IPS-20b (cell line): Measurements from ENCODE around the gene ACBD7.

Experiments
- H3K27ac ChIP-seq: one replicate; pipeline ENCODE4 v1.5.1; 2013; ENCODE audit warnings: low read length
- H3K27me3 ChIP-seq: 2 replicates; pipeline ENCODE4 v1.6.1; 2013; ENCODE audit warnings: mild to moderate bottlenecking, low read length, inconsistent platforms; ENCODE audit not compliant: insufficient read depth
- H3K36me3 ChIP-seq: 2 replicates; pipeline ENCODE4 v1.6.1; 2013; ENCODE audit warnings: low read depth, mild to moderate bottlenecking, inconsistent platforms, low read length, moderate library complexity; ENCODE audit not compliant: insufficient read depth
- H3K4me1 ChIP-seq: 2 replicates; pipeline ENCODE4 v1.6.1; 2013; ENCODE audit warnings: mild to moderate bottlenecking, control low read depth, inconsistent platforms, low read length, moderate library complexity; ENCODE audit not compliant: insufficient read depth
- H3K4me3 ChIP-seq: 2 replicates; pipeline ENCODE4 v1.5.1; 2013; ENCODE audit warnings: mild to moderate bottlenecking, low read length, inconsistent platforms
- H3K9ac ChIP-seq: 2 replicates; pipeline ENCODE4 v1.6.1; 2013; ENCODE audit warnings: low read depth, mild to moderate bottlenecking, inconsistent platforms, low read length, moderate library complexity
- H3K9me3 ChIP-seq: 2 replicates; pipeline ENCODE4 v1.6.1; 2013; ENCODE audit warnings: mild to moderate bottlenecking, low read depth, low read length, inconsistent platforms; ENCODE audit not compliant: insufficient read depth

ACBD7 gene

DNA sequence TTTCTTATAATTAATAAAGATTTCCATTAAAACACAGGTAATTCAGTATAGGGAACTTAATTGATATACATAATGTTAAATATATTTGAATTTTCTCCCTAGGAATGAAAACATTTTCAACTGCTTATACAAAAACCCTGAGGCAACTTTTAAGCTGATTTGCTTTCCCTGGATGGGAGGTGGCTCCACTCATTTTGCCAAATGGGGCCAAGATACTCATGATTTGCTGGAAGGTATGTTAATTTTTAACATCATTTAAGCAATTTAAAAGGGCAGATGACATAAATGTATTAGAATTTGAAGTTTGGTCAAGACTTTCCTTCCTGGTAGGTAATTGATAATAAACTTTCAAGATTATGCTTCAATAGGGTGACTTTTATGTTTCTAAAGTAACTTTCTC lies 39.0 kb downstream of the ACBD7 start:
- Histone ChIP-seq H3K4me3 (no peak overlapping the region), H3K27me3 (no peaks in the 10 kb centered on the region), H3K4me1 (peaks cover 4% of the 10 kb centered on the region; the same call in 1 of the 2 replicates), H3K27ac (no peak overlapping the region), H3K9me3 (no peaks in the 10 kb centered on the region), H3K9ac (no peak overlapping the region), H3K36me3 (no peaks in the 10 kb centered on the region)

DNA sequence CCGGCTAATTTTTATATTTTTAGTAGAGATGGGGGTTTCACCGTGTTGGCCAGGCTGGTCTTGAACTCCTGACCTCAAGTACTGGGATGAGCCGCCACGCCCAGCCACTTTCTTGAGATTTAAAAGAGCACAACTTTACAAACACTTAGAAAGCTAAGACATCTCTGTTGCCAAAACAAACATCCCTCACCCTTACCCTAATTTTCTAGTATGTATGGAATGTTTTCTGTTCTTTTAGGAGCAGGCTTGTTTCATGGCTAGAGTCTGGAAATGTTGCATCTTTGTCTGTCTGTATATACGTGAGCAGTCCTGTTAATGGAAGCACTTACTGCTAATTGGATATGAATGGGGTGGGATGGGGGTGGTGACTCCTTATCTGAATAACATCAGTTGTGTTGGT lies 42.0 kb downstream of the ACBD7 start:
- Histone ChIP-seq H3K36me3 (no peaks in the 10 kb centered on the region), H3K4me3 (no peak overlapping the region), H3K27me3 (no peaks in the 10 kb centered on the region), H3K9ac (no peak overlapping the region), H3K27ac (no peak overlapping the region), H3K4me1 (peaks cover 4% of the 10 kb centered on the region; the same call in 1 of the 2 replicates), H3K9me3 (no peaks in the 10 kb centered on the region)

- no peak overlapping the region for H3K9ac ChIP-seq
Measured at GRCh38 chr10:15045380-15045779, 43.2 kb downstream of the ACBD7 start.

DNA sequence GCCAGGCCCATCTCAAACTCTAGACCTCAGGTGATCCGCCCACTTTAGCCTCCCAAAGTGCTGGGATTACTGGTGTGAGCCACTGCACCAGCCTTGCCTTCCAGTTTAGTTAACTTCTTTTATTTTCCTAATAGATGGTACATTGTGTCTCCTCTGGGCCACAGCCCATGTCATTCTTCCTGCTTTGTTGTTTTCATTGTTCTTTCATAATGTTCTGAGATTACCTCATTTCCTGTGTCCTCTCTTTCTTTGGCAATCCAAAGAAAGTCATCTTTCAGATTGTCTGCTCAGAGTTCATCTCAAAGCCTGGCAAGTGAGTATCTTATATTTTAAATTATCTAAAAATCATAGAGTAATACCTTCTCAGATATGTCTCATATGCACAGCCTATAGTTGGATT lies 44.9 kb downstream of the ACBD7 start, which contains the start of gene OLAH:
TSS of gene OLAH (plus strand) at position 270 of the 400 bp plus-strand sequence. CDS start 3,346 bp downstream, outside the sequence.
- no peaks in the 10 kb centered on the region for H3K36me3 ChIP-seq
- H3K4me1 ChIP-seq, result peaks cover 4% of the 10 kb centered on the region; the same call in 1 of the 2 replicates
- no peaks in the 10 kb centered on the region for H3K27me3 ChIP-seq
- H3K9ac ChIP-seq, result no peak within 1 kb of the TSS
- no peak within 1 kb of the TSS for H3K27ac ChIP-seq
- H3K9me3 ChIP-seq, result no peaks in the 10 kb centered on the region
- no peak within 1 kb of the TSS for H3K4me3 ChIP-seq

More at GRCh38 chr10:15045380-15045779, 43.2 kb downstream of the ACBD7 start:
- Histone ChIP-seq H3K4me1 (peaks cover 4% of the 10 kb centered on the region; the same call in 1 of the 2 replicates), H3K27ac (no peak overlapping the region), H3K4me3 (no peak overlapping the region), H3K27me3 (no peaks in the 10 kb centered on the region), H3K9me3 (no peaks in the 10 kb centered on the region), H3K36me3 (no peaks in the 10 kb centered on the region)

GRCh38 chr10:15038416-15038815 lies 50.2 kb downstream of the ACBD7 start:
- Histone ChIP-seq H3K4me1 (no peaks in the 10 kb centered on the region), H3K27me3 (no peaks in the 10 kb centered on the region; the same call in 1 of the 2 replicates)

DNA sequence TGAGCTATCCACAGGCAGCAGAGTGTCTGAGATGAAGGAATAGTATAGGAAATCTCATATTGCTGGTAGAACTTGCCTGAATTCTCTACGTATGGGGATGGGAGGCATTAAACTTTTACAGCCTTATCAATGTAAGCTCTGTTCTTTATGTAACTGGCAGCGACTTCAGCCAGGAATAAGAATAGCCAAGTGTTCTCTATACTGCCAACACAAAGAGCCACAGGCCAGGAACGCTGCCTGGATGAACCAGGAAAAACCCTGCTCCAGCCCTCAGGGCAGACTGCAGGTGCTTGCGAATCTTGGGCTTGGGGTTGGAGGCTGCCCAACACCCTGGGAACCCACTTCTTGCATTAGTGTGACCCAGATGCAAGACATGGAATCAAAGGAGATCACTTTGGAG lies 50.9 kb downstream of the ACBD7 start:
- Histone ChIP-seq H3K27me3 (no peaks in the 10 kb centered on the region; the same call in 1 of the 2 replicates), H3K9ac (no peak overlapping the region), H3K36me3 (no peaks in the 10 kb centered on the region), H3K27ac (no peak overlapping the region), H3K4me3 (no peak overlapping the region), H3K4me1 (no peaks in the 10 kb centered on the region), H3K9me3 (no peaks in the 10 kb centered on the region)

More at GRCh38 chr10:15038416-15038815, 50.2 kb downstream of the ACBD7 start:
- H3K9me3 ChIP-seq, result no peaks in the 10 kb centered on the region
- H3K4me3 ChIP-seq, result no peak overlapping the region
- no peaks in the 10 kb centered on the region for H3K36me3 ChIP-seq
- H3K9ac ChIP-seq, result no peak overlapping the region
- H3K27ac ChIP-seq, result no peak overlapping the region

- Histone ChIP-seq H3K9ac (no peak overlapping the region), H3K4me1 (no peaks in the 10 kb centered on the region), H3K36me3 (no peaks in the 10 kb centered on the region), H3K27me3 (no peaks in the 10 kb centered on the region; the same call in 1 of the 2 replicates), H3K27ac (no peak overlapping the region), H3K4me3 (no peak overlapping the region), H3K9me3 (no peaks in the 10 kb centered on the region)
Measured at GRCh38 chr10:15035385-15036301, 52.9 kb downstream of the ACBD7 start.

DNA sequence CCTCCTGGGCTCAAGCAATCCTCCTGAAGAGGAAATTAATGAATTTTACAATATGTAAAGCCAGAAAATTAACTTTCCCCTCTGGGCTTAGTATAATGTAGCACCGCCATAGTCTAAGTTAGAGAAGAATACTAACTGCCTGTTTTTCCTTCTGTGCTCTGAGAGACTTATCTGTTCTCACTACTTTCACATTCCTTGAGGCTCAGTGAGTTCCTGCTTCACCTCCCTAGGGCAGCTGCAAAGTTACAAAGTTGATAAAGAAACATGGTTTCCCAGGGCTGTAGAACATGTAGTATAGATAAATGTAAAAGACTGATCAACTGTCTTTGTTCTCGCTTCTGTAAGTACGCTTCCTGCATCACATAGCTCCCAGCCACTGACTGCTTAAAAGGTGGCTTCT lies 60.8 kb downstream of the ACBD7 start:
- no peak overlapping the region for H3K9ac ChIP-seq
- no peaks in the 10 kb centered on the region for H3K27me3 ChIP-seq
- H3K4me1 ChIP-seq, result no peaks in the 10 kb centered on the region
- no peaks in the 10 kb centered on the region for H3K9me3 ChIP-seq
- H3K27ac ChIP-seq, result no peak overlapping the region
- H3K36me3 ChIP-seq, result no peaks in the 10 kb centered on the region
- no peak overlapping the region for H3K4me3 ChIP-seq
